ENCODE measurements around the gene SH3D19.
A peak's percentile ranks its signal among the peaks of the same experiment; 100 is the strongest.
"Not testable (repeated sequence)": the region's sequence is repeated elsewhere in the genome, so short reads cannot be mapped to it uniquely, and the experiment has no call there.

Gene SH3D19

DNA sequence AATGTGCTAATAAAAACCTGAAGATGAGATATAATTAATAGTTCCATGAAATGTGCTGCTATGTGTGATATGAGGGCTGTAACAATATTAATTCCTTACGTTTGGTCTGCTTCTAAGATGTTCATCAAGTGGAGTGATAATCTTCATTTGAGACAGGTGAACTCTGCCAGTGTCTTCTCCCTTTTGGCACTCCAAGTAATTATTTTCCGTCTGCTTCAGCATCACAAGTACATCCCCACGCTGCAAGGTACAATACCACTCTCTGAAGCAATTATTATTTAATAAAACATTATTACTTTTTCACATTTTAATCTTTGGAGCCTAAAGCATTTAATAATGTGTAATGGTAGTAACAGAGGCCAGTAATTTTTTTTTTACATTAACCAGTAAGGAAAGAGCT is 181.6 kb downstream of the SH3D19 start:
- TF ChIP-seq, protein P1, sequence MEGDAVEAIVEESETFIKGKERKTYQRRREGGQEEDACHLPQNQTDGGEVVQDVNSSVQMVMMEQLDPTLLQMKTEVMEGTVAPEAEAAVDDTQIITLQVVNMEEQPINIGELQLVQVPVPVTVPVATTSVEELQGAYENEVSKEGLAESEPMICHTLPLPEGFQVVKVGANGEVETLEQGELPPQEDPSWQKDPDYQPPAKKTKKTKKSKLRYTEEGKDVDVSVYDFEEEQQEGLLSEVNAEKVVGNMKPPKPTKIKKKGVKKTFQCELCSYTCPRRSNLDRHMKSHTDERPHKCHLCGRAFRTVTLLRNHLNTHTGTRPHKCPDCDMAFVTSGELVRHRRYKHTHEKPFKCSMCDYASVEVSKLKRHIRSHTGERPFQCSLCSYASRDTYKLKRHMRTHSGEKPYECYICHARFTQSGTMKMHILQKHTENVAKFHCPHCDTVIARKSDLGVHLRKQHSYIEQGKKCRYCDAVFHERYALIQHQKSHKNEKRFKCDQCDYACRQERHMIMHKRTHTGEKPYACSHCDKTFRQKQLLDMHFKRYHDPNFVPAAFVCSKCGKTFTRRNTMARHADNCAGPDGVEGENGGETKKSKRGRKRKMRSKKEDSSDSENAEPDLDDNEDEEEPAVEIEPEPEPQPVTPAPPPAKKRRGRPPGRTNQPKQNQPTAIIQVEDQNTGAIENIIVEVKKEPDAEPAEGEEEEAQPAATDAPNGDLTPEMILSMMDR (conservative IDR thresholded peaks at IDR 0.05; ENCODE audit: low read depth, low read length) = no peak
- no peak overlapping the region for H3K4me3 ChIP-seq (ENCODE audit: low read length)
- DNase-seq (ENCODE audit: low read depth) = no peak

DNA sequence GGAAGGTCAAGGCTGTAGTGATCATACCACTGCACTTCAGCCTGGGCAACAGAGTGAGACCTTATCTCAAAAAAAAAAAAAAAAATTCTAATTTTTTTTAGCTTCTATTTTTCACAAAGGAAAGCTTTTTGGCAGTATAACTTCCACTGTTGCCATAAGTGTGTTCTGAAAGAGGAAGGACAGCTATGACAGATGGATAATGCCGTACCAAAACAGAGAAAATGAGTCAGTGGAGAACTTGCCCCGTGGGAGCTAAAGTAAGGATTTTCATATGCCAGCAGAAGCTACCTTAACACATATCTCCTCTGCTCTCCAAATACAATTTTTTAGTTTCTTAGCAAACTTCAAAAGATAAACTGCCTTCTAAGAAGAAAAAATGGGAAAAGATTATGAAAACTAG is 182.2 kb downstream of the SH3D19 start:
- no peak overlapping the region for H3K4me3 ChIP-seq (ENCODE audit: low read length)
- TF ChIP-seq, protein P1 (conservative IDR thresholded peaks at IDR 0.05; ENCODE audit: low read depth, low read length) = no peak
- no peak for DNase-seq (ENCODE audit: low read depth)

DNA sequence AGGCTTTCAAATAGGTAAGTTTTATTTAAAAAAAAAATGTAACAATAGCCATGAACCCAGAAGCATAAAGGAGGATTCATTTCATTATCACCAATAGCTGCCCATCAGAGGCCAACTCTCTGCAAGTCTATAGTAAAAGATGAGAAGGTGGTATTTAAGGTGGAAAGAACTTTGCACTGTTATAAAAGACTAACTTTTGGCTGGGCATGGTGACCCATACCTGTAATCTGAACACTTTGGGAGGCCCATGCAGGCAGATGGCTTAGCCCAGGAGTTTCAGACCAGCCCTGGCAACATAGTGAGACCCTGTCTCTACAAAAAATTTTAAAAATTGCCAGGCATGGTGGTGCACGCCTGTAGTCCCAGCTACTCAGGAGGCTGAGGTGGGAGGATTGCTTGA is 182.6 kb downstream of the SH3D19 start:
- TF ChIP-seq, protein P1 (conservative IDR thresholded peaks at IDR 0.05; ENCODE audit: low read depth, low read length) = no peak
- no peak overlapping the region for H3K4me3 ChIP-seq (ENCODE audit: low read length)
- DNase-seq (ENCODE audit: low read depth) = no peak

DNA sequence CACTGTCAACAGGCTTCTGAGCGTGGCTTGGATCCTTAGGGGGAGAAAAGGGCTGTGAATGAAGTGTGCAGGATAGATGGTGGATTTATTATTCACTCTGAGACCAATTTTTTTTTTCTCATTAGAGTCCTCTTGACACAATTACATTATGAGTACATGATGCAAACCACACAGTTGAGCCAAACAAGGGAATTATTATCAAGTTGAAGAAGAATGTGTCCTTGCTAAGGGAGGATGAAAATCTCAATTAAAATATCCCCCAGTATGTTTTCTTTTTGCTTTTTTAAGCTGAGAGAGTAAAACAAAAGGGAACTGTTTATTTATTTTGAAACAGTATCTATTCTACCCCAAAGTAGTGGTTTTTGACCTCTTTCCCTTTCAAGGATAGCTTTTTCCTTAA is 185.6 kb downstream of the SH3D19 start:
- TF ChIP-seq, protein P1 (conservative IDR thresholded peaks at IDR 0.05; ENCODE audit: low read depth, low read length) = no peak
- DNase-seq (ENCODE audit: low read depth) = no peak
- H3K4me3 ChIP-seq (ENCODE audit: low read length) = no peak overlapping the region

DNA sequence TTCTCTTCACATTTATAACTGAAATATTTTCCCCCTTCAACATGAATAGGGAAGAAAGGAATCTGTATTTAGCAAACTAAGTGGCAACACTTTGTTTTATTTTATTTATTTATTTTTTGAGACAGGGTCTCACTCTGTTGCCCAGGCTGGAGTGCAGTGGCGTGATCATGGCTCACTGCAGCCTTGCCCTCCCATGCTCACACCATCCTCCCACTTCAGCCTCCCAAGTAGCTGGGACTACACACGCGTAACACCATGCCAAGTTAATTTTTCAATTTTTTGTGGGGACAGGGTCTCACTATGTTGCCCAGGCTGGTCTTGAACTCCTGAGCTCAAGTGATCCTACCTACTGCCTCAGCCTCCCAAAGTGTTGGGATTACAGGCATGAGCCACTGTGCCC is 189.4 kb downstream of the SH3D19 start:
- not testable (repeated sequence) for DNase-seq (ENCODE audit: low read depth); H3K4me3 ChIP-seq (ENCODE audit: low read length)

DNA sequence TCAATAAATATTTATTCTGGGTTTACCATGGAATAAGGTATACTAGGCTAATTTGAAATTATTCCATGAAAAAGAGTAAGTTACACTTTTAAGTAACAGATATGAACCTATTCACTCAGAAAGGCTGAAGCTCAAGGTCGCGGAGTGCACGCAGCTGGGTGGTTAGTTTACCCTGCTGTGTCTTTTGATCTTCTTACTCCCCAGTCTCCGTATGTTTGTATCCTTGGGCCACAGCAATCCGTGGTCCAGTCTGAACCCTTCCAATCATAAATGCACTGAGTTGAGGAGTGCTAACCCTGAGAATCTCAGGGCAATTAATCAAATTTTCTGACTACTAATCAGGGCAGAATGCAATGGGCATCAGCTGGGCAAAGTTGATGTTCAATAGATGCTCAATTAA is 192.1 kb downstream of the SH3D19 start:
- TF ChIP-seq, protein P1 (conservative IDR thresholded peaks at IDR 0.05; ENCODE audit: low read depth, low read length) = no peak
- H3K4me3 ChIP-seq (ENCODE audit: low read length) = no peak overlapping the region
- no peak for DNase-seq (ENCODE audit: low read depth)

DNA sequence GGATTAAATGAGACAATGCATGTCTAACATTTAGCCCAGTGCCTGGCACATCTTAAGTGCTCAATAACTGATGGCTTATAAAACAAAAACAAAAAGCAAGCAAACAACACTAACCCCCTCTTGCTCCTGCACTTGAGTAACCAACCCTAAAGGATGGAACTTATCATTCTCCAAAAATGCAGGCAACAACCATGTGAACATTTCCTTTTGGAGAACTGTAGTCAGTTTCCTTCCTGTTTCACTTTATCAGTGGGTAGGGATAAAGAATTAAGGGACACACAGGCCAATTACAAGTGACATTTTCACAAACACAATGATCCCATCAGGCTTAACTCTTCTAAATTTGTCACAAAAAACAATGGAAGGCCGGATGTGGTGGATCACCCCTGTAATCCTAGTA is 195.6 kb downstream of the SH3D19 start:
- no peak for DNase-seq (ENCODE audit: low read depth)
- TF ChIP-seq, protein P1 (conservative IDR thresholded peaks at IDR 0.05; ENCODE audit: low read depth, low read length) = no peak
- no peak overlapping the region for H3K4me3 ChIP-seq (ENCODE audit: low read length)

DNA sequence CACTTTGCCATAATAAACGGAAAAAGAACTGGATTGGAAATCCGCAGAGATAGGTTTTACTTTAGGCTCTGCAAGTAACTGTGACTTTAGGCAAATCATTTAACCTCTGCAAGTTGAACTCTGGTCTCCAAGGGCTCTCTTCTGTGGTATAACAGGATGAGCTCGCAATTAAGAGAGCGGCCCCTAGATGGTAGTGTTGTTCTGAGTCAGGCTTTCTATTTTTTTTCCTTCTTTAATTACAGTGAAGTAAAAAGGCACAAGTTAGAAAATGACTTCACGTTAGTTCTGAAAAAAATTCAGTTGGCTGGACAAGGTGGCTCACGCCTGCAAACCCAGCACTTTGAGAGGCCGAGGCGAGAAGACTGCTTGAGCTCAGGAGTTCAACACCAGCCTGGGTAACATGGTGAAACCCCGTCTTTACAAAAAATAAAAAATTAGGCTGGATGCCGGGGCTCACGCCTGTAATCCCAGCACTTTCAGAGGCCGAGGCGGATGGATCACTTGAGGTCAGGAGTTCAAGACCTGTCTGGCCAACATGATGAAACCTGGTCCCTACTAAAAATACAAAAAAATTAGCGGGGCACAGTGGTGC is 207.9 kb downstream of the SH3D19 start:
- TF ChIP-seq, protein P1 (conservative IDR thresholded peaks at IDR 0.05; ENCODE audit: low read depth, low read length) = peak; percentile 78
- no peak overlapping the region for H3K4me3 ChIP-seq (ENCODE audit: low read length)
- DNase-seq (ENCODE audit: low read depth) = peak; percentile 28
